A673 (cell line): Measurements from ENCODE around the gene SPEF1. TPM values are rescaled to one million over a fixed set of nuclear protein-coding genes. Genes with fewer than 3 reads are reported as not detected.

Experiments used
- BruUV-seq: library from RNA; stranded (reverse); fragments of 400-500 nt; replicated peaks from 2 replicates; lab custom pipeline; 2021; lab: Mats Ljungman, UMichigan
- CTCF ChIA-PET: fragments of 300-600 bp; sonication (Branson Sonifier 250); formaldehyde crosslinking; loops from one replicate; lab custom pipeline; 2022; ENCODE audit warnings: antibody characterized with exemption; lab: Charles Lee
- POLR2A ChIA-PET: fragments of 300-600 bp; sonication (Branson Sonifier 250); formaldehyde crosslinking; loops from one replicate; lab custom pipeline; 2022; ENCODE audit warnings: antibody characterized with exemption; ENCODE audit not compliant: low non-redundant PET; lab: Charles Lee
- DNase-seq: peaks from one replicate; pipeline ENCODE4 v3.0.0-alpha.2; 2015; ENCODE audit warnings: low spot score
- H3K27ac ChIP-seq: fragments of 200-600 bp; sonication (generic); 2 replicates; pipeline ENCODE4 v1.5.1; 2016; ENCODE audit warnings: mixed run types, low read depth, mild to moderate bottlenecking, mixed read lengths, antibody characterized with exemption, low read length; ENCODE audit not compliant: poor library complexity, severe bottlenecking
- H3K27me3 ChIP-seq: fragments of 200-600 bp; sonication (generic); replicated peaks from 2 replicates; pipeline ENCODE4 v1.6.1; 2017; ENCODE audit warnings: mixed run types, low read depth, mild to moderate bottlenecking, mixed read lengths, antibody characterized with exemption, low read length; ENCODE audit not compliant: insufficient read depth, poor library complexity
- H3K36me3 ChIP-seq: fragments of 200-600 bp; sonication (generic); 2 replicates; pipeline ENCODE4 v1.6.1; 2016; ENCODE audit warnings: mixed run types, mild to moderate bottlenecking, mixed read lengths, antibody characterized with exemption, low read length; ENCODE audit not compliant: insufficient read depth, poor library complexity, severe bottlenecking
- H3K4me1 ChIP-seq: fragments of 200-600 bp; sonication (generic); 2 replicates; pipeline ENCODE4 v1.6.1; 2017; ENCODE audit warnings: mixed run types, mild to moderate bottlenecking, mixed read lengths, antibody characterized with exemption, low read length; ENCODE audit not compliant: insufficient read depth, poor library complexity, severe bottlenecking
- H3K4me3 ChIP-seq: fragments of 200-600 bp; sonication (generic); 2 replicates; pipeline ENCODE4 v1.5.1; 2016; ENCODE audit warnings: low read depth, mixed run types, mild to moderate bottlenecking, mixed read lengths, low read length; ENCODE audit not compliant: poor library complexity, severe bottlenecking
- H3K9me3 ChIP-seq: fragments of 200-600 bp; sonication (generic); 2 replicates; pipeline ENCODE4 v1.6.1; 2016; ENCODE audit warnings: mixed run types, low read depth, mild to moderate bottlenecking, mixed read lengths, antibody characterized with exemption, low read length; ENCODE audit not compliant: poor library complexity, severe bottlenecking
- CTCF ChIP-seq: fragments of 300-800, 200-600 bp; sonication (generic); conservative IDR thresholded peaks from 2 replicates; pipeline ENCODE4 v1.5.1; 2017; ENCODE audit warnings: low read depth, mild to moderate bottlenecking, antibody characterized with exemption, low read length, moderate library complexity, mixed read lengths
- EZH2 ChIP-seq: fragments of 200-600 bp; sonication (generic); IDR thresholded peaks from 2 replicates; pipeline ENCODE4 v1.6.1; 2017; ENCODE audit warnings: borderline replicate concordance, low read depth, mild to moderate bottlenecking, mixed read lengths, antibody characterized with exemption, low read length; ENCODE audit not compliant: poor library complexity, severe bottlenecking
- intact Hi-C: fragments of 100-400 bp; cut with micrococcal nuclease; formaldehyde crosslinking; loops from one replicate; pipeline ENCODE4 v1.10.0; 2022; ENCODE audit not compliant: unreplicated experiment
- total RNA-seq: library from RNA; stranded (reverse); gene quantifications from 2 replicates; pipeline ENCODE4 v1.2.3, GENCODE V29; 2021

SPEF1 gene
- total RNA-seq, 1 experiment from 2014 or later = 0.49 TPM

GRCh38 chr20:3775457-3776108 is 5.7 kb downstream of the SPEF1 start:
- ChIA-PET POLR2A (no interaction called here), CTCF (no interaction called here)
- no peak overlapping the region for H3K4me3 ChIP-seq
- H3K9me3 ChIP-seq = no peaks in the 10 kb centered on the region
- H3K27me3 ChIP-seq = peaks cover 12% of the 10 kb centered on the region
- TF ChIP-seq CTCF (no peak), EZH2 (no peak)
- intact Hi-C loops = no loop called here
- no TSS peak for BruUV-seq
- H3K27ac ChIP-seq = no peak overlapping the region
- peaks cover 9% of the 10 kb centered on the region for H3K4me1 ChIP-seq
- no peak for DNase-seq
- no peaks in the 10 kb centered on the region for H3K36me3 ChIP-seq

GRCh38 chr20:3771552-3772058 is 9.6 kb downstream of the SPEF1 start:
- no peak overlapping the region for H3K27ac ChIP-seq
- intact Hi-C loops = no loop called here
- H3K4me1 ChIP-seq = peaks cover 11% of the 10 kb centered on the region
- H3K9me3 ChIP-seq = no peaks in the 10 kb centered on the region
- POLR2A ChIA-PET = no interaction called here
- DNase-seq = no peak
- no TSS peak for BruUV-seq
- no peaks in the 10 kb centered on the region for H3K27me3 ChIP-seq
- H3K36me3 ChIP-seq = no peaks in the 10 kb centered on the region
- TF ChIP-seq CTCF = no peak
- TF ChIP-seq EZH2 = no peak
- CTCF ChIA-PET = no interaction called here
- H3K4me3 ChIP-seq = no peak overlapping the region

GRCh38 chr20:3768342-3769130 is 12.7 kb downstream of the SPEF1 start:
- peak overlapping the region; percentile 70 for H3K27ac ChIP-seq
- H3K4me1 ChIP-seq = peaks cover 18% of the 10 kb centered on the region
- H3K27me3 ChIP-seq = no peaks in the 10 kb centered on the region
- BruUV-seq = TSS peak; percentile 69
- ChIA-PET CTCF (interaction anchor here (0.5 to 1.5 kb wide), 4 partner anchors 10 to 118 kb away, joined by 3 to 6 read pairs (median 4); no protein-coding TSS in a partner anchor), POLR2A (interaction anchor here (0.5 kb wide), 1 partner anchor 639 kb away, joined by 3 read pairs; no protein-coding TSS in a partner anchor)
- no peak for TF ChIP-seq EZH2
- peak; percentile 56 for TF ChIP-seq CTCF
- no peaks in the 10 kb centered on the region for H3K36me3 ChIP-seq
- peak; percentile 81 for DNase-seq
- H3K9me3 ChIP-seq = no peaks in the 10 kb centered on the region
- H3K4me3 ChIP-seq = peak overlapping the region; percentile 82
- intact Hi-C loops = loop anchor here (1.0 to 5.0 kb wide), 2 partner anchors 51 to 92 kb away; no protein-coding TSS in a partner anchor
